NCI-H510A (cell line): Measurements from ENCODE around the gene CDK2AP2.
A peak's percentile ranks its signal among the peaks of the same experiment; 100 is the strongest.
"Not testable (repeated sequence)": the region's sequence is repeated elsewhere in the genome, so short reads cannot be mapped to it uniquely, and the experiment has no call there.

ENCODE experiments used
- DNase-seq: peaks from one replicate; lab custom pipeline; 2025; lab: John Stamatoyannopoulos, UW

Gene CDK2AP2

DNA sequence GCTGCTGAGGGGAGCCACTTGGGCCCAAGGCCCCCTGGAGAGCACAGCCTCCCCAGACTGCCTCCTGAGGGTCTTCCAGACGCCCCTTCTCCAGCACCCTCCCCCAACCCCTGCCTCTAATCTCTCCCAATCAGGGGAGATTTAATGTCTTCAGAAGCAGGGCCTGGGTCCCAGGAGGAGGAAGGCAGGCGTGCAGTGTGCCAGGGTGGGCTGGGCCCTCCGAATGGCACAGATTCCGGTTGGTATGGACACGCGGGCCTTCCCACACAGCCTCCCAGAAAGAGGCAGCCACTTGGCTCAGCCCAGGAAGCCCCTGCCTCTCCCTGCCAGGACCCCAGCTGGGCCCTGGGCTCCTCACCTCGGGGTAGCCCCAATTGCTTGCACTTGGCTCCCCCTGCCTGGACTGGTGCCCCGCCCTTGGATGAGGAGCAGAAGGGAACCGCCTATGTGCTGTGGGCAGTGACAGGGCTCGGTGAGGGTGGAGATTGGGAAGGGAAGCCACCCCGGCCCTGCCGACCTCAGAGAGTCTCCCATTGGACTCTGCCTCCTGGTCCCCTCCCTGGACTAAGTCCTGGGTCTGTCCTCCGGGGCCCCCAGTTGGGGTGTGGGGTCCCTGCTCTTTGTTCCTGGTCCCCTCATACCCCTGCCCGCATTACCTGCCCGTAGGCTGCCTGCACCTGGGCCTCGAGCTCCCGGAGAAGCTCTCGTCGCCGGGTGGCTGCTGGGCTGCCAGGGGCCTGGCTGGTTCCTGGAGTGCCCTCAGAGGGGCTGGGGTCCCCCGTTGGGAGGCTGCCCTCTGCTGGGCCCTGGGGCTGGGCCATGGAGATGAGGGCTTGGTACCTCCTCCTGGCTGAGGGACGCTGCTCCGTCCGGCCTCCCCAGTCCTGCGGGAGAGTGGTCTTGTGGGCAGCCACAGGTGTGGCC, 15.9 kb upstream of the CDK2AP2 start:
- DNase-seq: no peak

- no peak for DNase-seq
Measured at GRCh38 chr11:67522844-67523555, 15.0 kb upstream of the CDK2AP2 start, which contains the start of gene CABP2. TSS of gene CABP2 (minus strand) at chr11:67523446. CDS start at chr11:67523326, 120 bp downstream.

DNA sequence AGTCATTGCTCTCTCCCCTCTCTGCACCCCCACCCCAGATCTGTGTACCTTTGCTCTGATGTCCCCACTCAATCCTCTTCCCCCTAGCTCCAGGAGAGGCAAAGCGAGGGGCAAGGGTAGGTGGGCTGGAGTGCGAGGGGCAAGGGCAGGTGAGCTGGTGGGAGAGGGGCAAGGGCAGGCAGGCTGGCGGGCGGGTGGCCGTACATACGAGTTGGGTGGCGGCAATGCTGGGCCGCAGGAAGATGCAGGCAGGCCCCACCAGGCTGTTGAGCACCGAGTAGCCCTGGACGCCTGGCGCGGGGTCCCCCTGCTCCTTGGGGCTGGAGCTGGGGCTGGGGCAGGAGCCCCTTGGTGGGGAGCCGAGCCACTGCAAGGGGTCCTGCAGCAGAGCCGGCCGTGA, 14.4 kb upstream of the CDK2AP2 start:
- DNase-seq: no peak

GRCh38 chr11:67521924-67522323, 14.0 kb upstream of the CDK2AP2 start:
- DNase-seq: no peak

DNA sequence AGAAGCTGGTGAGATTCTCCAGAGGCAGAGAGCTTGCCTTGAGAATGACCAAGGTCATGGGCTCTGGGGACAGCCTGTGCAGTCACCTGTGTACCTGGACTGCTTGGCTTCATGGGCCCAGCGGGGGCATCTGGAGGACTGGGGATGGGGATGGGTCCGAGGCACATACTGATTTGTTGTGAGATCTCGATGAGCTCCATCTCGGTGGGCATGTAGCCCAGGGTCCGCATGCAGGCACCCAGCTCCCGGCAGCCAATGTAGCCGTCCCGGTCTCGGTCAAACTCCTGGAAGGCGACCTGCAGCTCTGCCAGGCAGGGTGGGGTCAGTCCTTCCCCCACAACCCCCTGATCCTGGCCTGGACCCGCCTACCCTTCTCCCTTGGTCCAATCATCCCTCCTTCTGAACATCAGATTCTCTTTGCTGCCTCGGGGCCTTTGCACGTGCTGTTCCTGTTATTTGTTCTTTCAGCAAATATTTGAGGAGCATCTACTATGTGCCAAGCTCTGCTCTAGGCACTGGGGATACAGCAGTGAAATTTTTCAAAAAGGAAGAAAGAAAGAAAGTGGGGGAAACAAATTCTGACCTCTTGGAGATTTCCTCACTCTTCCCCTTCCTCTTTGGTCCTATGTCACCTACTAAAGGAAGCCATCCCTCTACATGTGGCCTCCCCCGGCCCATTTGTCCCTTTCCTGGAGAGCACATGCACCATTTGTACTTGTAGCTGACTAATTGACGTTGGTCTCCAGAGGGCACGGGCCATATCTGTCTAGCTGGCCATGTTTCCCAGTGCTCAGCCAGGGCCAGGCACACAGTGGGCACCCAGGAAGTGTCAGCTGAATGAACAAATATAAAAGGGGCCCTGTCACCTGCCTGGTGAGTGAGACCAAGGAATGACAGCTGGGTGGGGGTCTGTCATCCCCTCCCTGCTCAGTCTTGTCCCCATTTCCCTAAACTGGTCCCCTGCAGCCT, 13.2 kb upstream of the CDK2AP2 start:
- DNase-seq: no peak

- no peak for DNase-seq
Measured at GRCh38 chr11:67519726-67520125, 11.8 kb upstream of the CDK2AP2 start.

DNA sequence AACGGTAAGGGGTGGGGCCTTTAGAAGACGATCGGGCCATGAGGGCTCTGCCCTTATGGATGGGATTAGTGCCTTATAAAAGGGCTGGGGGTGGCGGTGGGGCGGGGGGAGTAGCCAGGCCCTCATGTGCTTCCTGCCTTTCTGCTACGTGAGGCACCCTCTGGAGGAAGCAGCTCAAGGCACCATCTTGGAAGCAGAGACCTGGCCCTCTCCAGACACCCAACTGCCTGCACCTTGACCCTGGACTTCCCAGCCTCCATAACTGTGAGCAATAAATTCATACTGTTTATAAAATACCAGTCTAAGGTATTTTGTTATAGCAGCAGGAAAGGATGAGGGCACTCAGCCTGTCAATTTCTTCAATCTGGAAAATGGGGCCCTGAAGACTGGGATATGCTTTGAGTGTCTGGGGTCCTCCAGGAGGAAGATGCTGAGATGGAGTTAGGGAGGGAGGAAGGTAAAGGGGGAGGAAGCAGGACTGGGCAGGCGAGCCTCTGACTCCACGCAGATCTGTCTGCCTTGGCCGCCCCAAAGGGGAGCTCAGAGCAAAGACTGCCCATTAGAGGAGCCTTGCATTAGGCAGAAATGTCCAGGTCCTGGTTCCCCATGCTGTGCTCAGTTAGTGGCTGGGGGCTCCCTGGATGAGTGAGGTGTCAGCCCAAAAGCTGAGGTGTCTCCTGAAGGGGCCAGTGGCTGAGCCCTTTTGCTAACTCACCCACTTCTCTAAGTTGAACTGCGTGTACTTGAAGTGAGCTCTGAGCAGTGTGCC, 10.0 kb upstream of the CDK2AP2 start:
- no peak for DNase-seq

- DNase-seq: no peak
Measured at GRCh38 chr11:67516806-67517205, 8.8 kb upstream of the CDK2AP2 start.

GRCh38 chr11:67514116-67514515, 6.2 kb upstream of the CDK2AP2 start:
- DNase-seq: no peak

DNA sequence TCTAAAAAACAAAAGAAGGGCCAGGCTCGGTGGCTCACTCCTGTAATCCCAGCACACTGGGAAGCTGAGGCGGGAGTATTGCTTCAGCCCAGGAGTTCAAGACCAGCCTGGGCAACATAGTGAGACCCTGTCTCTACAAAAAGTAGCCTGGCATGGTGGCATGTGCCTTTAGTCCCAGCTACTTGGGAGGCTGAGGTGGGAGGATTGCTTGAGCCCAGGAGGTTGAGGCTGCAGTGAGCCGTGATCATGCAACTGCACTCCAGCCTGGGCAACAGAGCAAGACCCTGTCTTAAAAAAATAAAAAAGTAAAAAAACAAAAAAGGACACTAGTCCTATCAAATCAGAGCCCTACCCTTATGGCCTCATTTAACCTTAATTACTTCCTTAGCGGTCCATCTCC, 3.6 kb upstream of the CDK2AP2 start:
- not testable (repeated sequence) for DNase-seq

GRCh38 chr11:67510023-67510345, 2.0 kb upstream of the CDK2AP2 start:
- no peak for DNase-seq

DNA sequence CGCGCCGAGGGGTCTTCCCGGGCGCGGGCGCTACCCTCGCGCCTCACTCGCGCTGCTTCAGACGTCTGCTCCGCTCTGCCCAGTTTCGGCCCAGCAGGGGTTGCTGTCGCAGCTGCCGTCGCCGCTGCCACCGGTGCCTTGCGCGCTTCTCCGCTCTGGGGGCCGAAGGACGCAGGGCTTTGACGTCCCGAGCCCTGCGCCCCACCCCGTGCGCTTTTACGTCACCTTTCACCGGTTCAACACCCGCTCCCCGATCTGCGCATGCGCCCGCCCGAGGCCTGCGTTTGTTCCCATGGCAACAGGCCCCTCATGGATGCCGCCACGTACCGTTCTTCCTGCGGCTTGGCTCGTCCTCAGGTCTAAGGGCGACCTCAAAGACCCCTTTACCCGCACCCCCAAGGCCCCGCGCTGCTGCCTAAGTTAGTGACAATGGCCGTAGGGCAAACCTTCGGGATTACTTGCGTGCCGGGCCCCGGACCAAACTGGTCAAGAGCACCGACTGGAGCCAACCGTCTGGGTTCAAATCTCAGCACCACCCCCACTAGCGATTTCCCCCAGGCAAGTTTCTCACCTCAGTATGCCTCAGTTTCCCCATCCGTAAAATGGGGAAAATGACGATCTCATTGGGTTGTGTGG, 642 bp upstream of the CDK2AP2 start:
- peak; percentile 96 for DNase-seq

DNA sequence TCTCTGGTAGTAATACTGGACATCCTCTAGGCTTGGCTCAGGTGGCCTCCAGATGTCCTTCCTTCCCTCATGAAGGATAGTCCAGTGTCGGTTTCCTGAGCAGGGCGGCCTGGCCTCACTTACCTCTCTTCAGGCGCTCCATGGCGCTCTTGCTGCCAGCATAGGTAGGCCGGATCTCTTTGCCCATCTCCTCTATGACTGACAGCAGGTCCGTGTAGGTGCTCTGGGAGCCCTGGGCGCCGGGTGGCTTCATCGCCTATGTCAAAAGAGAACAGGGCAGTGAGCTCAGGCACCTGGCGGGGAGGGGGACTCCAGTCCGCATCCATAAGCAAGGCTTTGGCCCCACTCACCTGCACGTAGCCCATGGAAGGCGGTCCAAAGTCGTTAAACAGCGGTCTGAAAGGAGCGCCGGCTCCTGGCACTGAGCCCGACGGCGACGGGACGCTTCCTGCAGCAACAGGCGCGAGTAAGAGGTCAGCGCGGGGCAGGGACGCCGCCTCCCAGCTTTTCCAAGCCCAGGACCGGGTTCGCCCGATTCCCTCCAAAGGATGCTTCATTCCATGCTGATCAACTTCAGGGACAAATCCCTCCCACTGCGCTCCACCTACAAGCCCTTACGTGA, 609 bp downstream of the CDK2AP2 start:
- DNase-seq: no peak

DNA sequence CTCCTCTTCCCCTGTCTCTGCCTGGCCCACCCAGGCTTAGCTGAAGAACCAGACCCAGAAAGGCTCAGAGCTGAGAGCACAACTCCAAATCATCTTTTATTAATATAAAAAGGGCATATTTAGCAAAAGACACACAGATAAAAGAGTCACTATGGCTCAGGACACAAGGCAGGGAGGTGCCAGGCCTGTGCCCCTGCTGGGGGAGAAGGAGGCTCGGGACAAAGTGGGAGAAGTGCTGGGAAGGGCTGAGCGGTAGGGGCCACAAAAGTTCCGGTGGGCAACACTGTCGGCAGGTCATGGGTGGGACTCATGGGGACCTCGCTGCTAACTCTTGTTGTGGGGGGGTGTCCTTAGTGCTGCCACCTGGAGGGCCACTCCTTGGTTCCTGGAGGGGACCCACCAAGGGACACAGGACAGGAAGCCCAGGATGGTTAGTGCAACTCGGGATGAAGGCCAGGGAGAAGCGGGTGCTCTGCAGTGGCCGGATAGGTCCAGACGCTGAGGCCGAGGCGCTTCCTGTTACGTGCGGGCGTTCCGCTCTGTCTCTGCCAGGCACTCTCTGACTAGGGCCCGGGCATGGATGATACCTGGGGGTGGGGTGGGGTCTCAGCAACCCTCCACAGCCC, 1.4 kb downstream of the CDK2AP2 start:
- DNase-seq: no peak

DNA sequence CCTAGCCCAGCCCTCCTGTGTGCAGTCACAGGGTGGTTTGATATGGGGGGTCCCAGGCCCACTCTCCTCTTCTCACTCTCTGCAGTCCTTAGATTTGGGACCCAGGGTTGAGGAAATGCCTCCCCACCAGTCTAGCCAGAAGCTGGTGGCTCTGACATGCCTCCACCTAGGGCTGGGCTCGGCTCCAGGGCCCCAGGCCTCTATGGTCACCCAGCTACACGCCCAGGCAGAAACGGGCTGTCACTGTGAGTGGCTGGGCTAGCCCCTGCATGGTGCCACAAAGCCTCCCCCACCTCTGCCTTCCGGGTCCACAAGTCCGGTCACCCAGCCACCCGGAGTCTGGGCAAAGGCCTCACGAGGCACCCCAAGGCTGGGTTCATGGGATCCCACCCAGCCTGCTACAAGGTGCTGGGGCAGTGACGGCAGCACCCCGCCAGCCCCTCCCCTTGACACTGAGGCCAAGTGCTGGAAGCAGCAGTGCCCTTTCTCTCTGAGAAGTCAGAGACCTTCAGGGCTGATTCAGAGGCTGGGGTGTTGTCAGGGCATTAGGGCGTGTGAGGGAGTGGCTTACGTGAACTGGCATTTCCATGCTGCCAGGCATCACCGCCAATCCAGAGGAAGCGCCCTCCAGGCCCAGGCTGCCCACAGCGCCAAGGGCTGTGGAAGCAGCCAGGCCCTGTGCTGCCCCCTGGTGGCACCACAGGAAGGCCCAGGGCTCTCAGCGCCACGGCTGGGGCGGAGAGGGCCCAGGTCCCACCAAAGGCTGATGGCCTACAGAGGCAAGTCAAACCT, 2.2 kb downstream of the CDK2AP2 start:
- DNase-seq: peak; percentile 92

DNA sequence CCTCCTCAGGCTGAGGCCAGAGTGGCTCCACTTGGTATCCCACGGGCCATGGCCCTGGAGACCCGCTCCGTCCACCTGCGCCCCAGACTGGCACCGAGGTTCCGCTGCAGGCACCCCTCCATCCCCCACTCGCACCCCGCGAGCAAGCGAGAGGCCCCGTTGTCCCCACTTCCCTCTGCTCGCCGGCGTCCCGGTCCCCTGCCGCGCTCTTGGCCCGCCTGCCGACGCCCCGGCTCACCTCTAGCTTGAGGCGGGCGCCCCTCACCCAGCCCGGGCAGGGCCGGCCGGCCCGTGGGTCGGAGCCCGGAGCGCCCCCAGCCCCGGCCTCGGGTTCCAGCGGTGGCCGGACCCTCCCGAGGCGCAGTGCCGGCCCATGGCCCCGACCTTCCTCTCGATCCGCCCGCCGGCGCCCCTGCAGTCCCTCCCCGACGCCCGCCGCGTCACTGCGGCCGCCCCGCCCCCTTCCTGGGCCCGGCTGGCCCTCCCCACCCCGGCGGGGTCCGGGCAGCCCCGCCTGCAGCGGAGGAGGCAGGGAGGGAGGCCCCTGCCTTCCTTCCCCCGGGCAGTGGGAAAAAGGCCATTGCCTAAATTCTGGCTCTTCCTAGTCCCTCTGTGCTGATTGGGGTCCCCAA, 2.9 kb downstream of the CDK2AP2 start, which contains the start of gene PITPNM1:
Gene PITPNM1, minus strand, starts transcription at position 414 of the 632 bp plus-strand sequence. CDS start 1,183 bp downstream, outside the sequence.
- DNase-seq: peak; percentile 65

DNA sequence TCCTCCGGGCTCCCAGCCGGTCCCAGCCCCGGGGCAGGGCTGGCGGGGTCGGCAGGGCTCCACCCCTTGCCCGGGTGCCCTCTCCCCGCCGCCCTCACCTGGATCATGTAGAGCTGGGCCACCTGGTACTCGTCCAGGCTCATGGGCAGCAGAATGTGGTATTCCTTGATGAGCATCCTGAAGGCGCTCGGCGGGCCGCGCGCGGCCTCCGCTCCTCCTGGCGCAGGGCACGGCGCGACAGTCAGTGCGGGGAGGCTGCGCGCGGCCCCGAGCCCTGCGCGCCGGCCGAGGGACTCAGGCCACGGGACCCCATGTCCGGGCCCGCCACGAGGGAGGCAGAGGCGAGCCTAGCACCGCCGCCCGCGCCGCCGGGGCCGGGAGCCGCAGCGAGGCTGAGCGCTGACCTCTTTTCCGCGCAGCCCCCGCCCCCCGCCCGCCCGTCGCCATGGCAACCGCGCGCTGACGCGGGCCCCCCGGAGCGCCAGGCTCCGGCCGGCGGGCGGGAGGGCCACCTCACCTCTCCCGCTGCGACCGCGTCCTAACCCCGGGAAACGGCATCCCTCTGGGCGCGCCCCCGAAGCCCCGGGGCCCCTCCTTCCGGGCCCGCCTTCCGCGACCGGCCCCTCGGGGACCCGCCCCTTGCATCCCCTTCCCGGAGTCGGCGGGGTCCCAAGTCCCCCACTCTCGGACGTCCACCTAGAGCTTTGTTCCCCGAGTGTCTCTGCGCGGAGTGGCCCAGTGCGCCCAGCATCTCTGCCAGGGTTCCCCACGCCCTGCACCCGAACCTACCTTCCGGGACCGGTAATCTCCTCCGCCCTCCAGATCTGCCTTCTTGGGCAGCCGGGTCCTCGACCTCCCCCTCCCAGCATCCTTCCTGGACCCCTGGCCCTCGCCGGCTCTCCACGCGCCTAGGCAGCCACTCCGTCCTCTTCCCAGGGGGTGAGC, 3.7 kb downstream of the CDK2AP2 start:
- peak; percentile 71 for DNase-seq
